Esophagus muscularis mucosa (tissue), 4 donors: ENCODE measurements around the gene SLC7A6. TPM values are rescaled to one million over a fixed set of nuclear protein-coding genes. Genes with fewer than 3 reads are reported as not detected.
A peak's percentile ranks its signal among the peaks of the same experiment; 100 is the strongest.

Experiments
- DNase-seq: peaks from one replicate; pipeline ENCODE4 v3.0.0-alpha.2; 2017; ENCODE audit errors: extremely low spot score
- H3K27ac ChIP-seq, 4 donors: fragments of 200-600 bp; sonication (generic); replicated peaks in 1 of 4; 1 replicate in 3 of 4; 2 replicates in 1 of 4; pipeline ENCODE4 v1.5.1; 2016 to 2019; ENCODE audit warnings: mild to moderate bottlenecking in 1 of 4
- H3K27me3 ChIP-seq, 4 donors: fragments of 200-600 bp; sonication (generic); one replicate each; pipeline versions ENCODE4 v1.5.1 to v1.6.0; 2016 to 2019
- H3K36me3 ChIP-seq, 4 donors: fragments of 200-600 bp; sonication (generic); one replicate each; pipeline ENCODE4 v1.5.1; 2016 to 2019
- H3K4me1 ChIP-seq, 4 donors: fragments of 200-600 bp; sonication (generic); one replicate each; pipeline ENCODE4 v1.5.1; 2016 to 2019
- H3K4me3 ChIP-seq, 4 donors: fragments of 200-600 bp; sonication (generic); 1 replicate in 2 of 4; 2 replicates in 2 of 4; pipeline ENCODE4 v1.5.1; 2016 to 2019; ENCODE audit warnings: mild to moderate bottlenecking in 4 of 4, moderate library complexity in 1 of 4
- H3K9me3 ChIP-seq, 4 donors: fragments of 200-600 bp; sonication (generic); 1 replicate in 3 of 4; 2 replicates in 1 of 4; pipeline ENCODE4 v1.5.1; 2016 to 2019
- CTCF ChIP-seq, 3 experiments: fragments of 200-600 bp in 2 of 3; fragments of 450-650 bp in 1 of 3; sonication (generic) in 2 of 3; IDR thresholded peaks; one replicate each; pipeline ENCODE4 v1.5.1; 2017 to 2019; ENCODE audit warnings: antibody characterized with exemption in 3 of 3, mild to moderate bottlenecking in 2 of 3, moderate library complexity in 1 of 3
- EP300 ChIP-seq: sonication (generic); formaldehyde crosslinking; IDR thresholded peaks from one replicate; pipeline ENCODE4 v1.6.1; 2017; ENCODE audit warnings: antibody characterized with exemption
- POLR2A ChIP-seq: fragments of 450-650 bp; IDR thresholded peaks from one replicate; pipeline ENCODE4 v1.6.1; 2017; ENCODE audit warnings: antibody characterized with exemption, moderate library complexity, mild to moderate bottlenecking, low read depth
- POLR2AphosphoS5 ChIP-seq, 2 donors: sonication (generic); formaldehyde crosslinking; IDR thresholded peaks; one replicate each; pipeline ENCODE4 v1.6.1; 2017; ENCODE audit warnings: antibody characterized with exemption in 2 of 2
- WGBS: methylation state at CpG from one replicate; pipeline ENCODE4 v1.1.5; 2018; 5-methylcytosine and 5-hydroxymethylcytosine counted together
- intact Hi-C: fragments of 100-400 bp; cut with DNase I; formaldehyde crosslinking; loops from one replicate; pipeline ENCODE4 v1.15.1; 2023
- total RNA-seq, 4 donors: library from RNA; depleted of rRNA; stranded (reverse); fragments of >200 nt; gene quantifications; one replicate each; pipeline versions ENCODE4 v1.1.0 to v1.2.1, GENCODE V29; 2016

The SLC7A6 gene
- total RNA-seq, 4 donors from 2014 or later, result 18.9 to 37.1 (median 27.3) TPM

GRCh38 chr16:68233835-68234187 lies 30.5 kb upstream of the SLC7A6 start:
- WGBS, result 85% methylated on average over 7 of the region's 8 CpGs
- no peaks in the 10 kb centered on the region for H3K27me3 ChIP-seq
- no peak for DNase-seq
- intact Hi-C loops, result no loop called here
- no peak overlapping the region for H3K27ac ChIP-seq
- H3K9me3 ChIP-seq, result no peaks in the 10 kb centered on the region
- peaks cover 27 to 55% (median 34%) of the 10 kb centered on the region in 4 donors for H3K4me1 ChIP-seq
- no peak for TF ChIP-seq EP300
- no peak for TF ChIP-seq POLR2AphosphoS5 (IDR thresholded peaks at IDR 0.05)
- no peak for TF ChIP-seq CTCF (IDR thresholded peaks at IDR 0.05)
- TF ChIP-seq POLR2A, result no peak
- no peak overlapping the region for H3K4me3 ChIP-seq
- peaks cover 0 to 20% (median 13%) of the 10 kb centered on the region in 4 donors for H3K36me3 ChIP-seq

- Histone ChIP-seq H3K27me3 (no peaks in the 10 kb centered on the region), H3K4me3 (no peak overlapping the region), H3K9me3 (no peaks in the 10 kb centered on the region), H3K36me3 (peaks cover 0 to 20% (median 13%) of the 10 kb centered on the region in 4 donors), H3K27ac (peak overlapping the region in 2 of 4 donors; percentile 85), H3K4me1 (peaks cover 24 to 49% (median 28%) of the 10 kb centered on the region in 4 donors)
- TF ChIP-seq POLR2AphosphoS5 (IDR thresholded peaks at IDR 0.05) (no peak), CTCF (IDR thresholded peaks at IDR 0.05) (no peak), POLR2A (no peak), EP300 (no peak)
- intact Hi-C loops, result loop anchor here (5.0 kb wide), 1 partner anchor 147 kb away; the partner anchor contains the start of gene NFATC3
- DNase-seq, result no peak
- 69% methylated on average over 12 of the region's 13 CpGs for WGBS
Measured at GRCh38 chr16:68234188-68235107, 29.9 kb upstream of the SLC7A6 start.

- TF ChIP-seq CTCF (IDR thresholded peaks at IDR 0.05), result no peak
- TF ChIP-seq POLR2A, result no peak
- TF ChIP-seq EP300, result no peak
- TF ChIP-seq POLR2AphosphoS5 (IDR thresholded peaks at IDR 0.05), result no peak
- H3K27ac ChIP-seq, result peak overlapping the region; percentile 85 to 89 (median 86)
- H3K4me3 ChIP-seq, result peak overlapping the region; percentile 61 to 75 (median 68)
- WGBS, result 74% methylated on average over 35 of the region's 73 CpGs
- DNase-seq, result no peak
- H3K27me3 ChIP-seq, result no peaks in the 10 kb centered on the region
- H3K4me1 ChIP-seq, result peaks cover 24 to 54% (median 36%) of the 10 kb centered on the region in 4 donors
- intact Hi-C loops, result loop anchor here (5.0 kb wide), 1 partner anchor 148 kb away; the partner anchor contains the start of gene NFATC3
- no peaks in the 10 kb centered on the region for H3K9me3 ChIP-seq
- peaks cover 0 to 16% (median 9%) of the 10 kb centered on the region in 4 donors for H3K36me3 ChIP-seq
Measured at GRCh38 chr16:68235108-68235886, 29.0 kb upstream of the SLC7A6 start.

- peaks cover 0 to 12% (median 5%) of the 10 kb centered on the region in 4 donors for H3K36me3 ChIP-seq
- TF ChIP-seq EP300, result no peak
- TF ChIP-seq POLR2A, result no peak
- no peak for TF ChIP-seq CTCF (IDR thresholded peaks at IDR 0.05)
- no peak for TF ChIP-seq POLR2AphosphoS5 (IDR thresholded peaks at IDR 0.05)
- H3K9me3 ChIP-seq, result no peaks in the 10 kb centered on the region
- H3K27ac ChIP-seq, result peak within 1 kb of the TSS; percentile 85 to 89 (median 86)
- WGBS, result no CpG with 5 or more reads among the region's 36 CpGs
- H3K4me1 ChIP-seq, result peaks cover 24 to 55% (median 36%) of the 10 kb centered on the region in 4 donors
- intact Hi-C loops, result loop anchor here (5.0 kb wide), 1 partner anchor 149 kb away; the partner anchor contains the start of gene NFATC3
- DNase-seq, result no peak
- H3K27me3 ChIP-seq, result no peaks in the 10 kb centered on the region
- H3K4me3 ChIP-seq, result peak within 1 kb of the TSS; percentile 61 to 75 (median 68)
Measured at GRCh38 chr16:68235887-68236136, 28.5 kb upstream of the SLC7A6 start, which contains the start of gene ESRP2. ESRP2 (minus strand) TSS chr16:68236127; CDS start chr16:68236045, 82 bp downstream.
